H1 (cell line): Measurements from ENCODE around the gene RERE. TPM values are rescaled to one million over a fixed set of nuclear protein-coding genes. Genes with fewer than 3 reads are reported as not detected.

Experiments
- CTCF ChIA-PET: fragments of 300-600 bp; sonication (Branson Sonifier 250); formaldehyde crosslinking; loops from one replicate; lab custom pipeline; 2021; ENCODE audit not compliant: partially characterized antibody; lab: Charles Lee
- POLR2A ChIA-PET: fragments of 300-600 bp; sonication (Branson Sonifier 250); formaldehyde crosslinking; loops from one replicate; lab custom pipeline; 2021; ENCODE audit warnings: inconsistent platforms; ENCODE audit not compliant: partially characterized antibody; lab: Charles Lee
- DNase-seq, 2 experiments: peaks; one replicate each; pipeline versions ENCODE4 v3.0.0 to v3.0.0-alpha.2; 2010 to 2022; ENCODE audit warnings: low spot score in 2 of 2, low read depth in 1 of 2, mixed read lengths in 1 of 2
- FAIRE-seq: peaks from 2 replicates; lab custom pipeline; 2011; peaks lifted over from hg19 to GRCh38; lab: Jason Lieb, UNC
- H2AFZ ChIP-seq: 2 replicates; pipeline ENCODE4 v1.8.1; 2012; ENCODE audit warnings: low read length, inconsistent platforms
- H2AK5ac ChIP-seq: 2 replicates; pipeline ENCODE4 v1.6.1; 2013; ENCODE audit warnings: low read depth, low read length
- H2BK120ac ChIP-seq: replicated peaks from 2 replicates; pipeline ENCODE3; 2013; ENCODE audit warnings: low read depth, low read length, inconsistent platforms
- H2BK12ac ChIP-seq: 2 replicates; pipeline ENCODE4 v1.6.1; 2013; ENCODE audit warnings: low read depth, low read length
- H2BK15ac ChIP-seq: 2 replicates; pipeline ENCODE4 v1.6.1; 2013; ENCODE audit warnings: low read length
- H2BK20ac ChIP-seq: 2 replicates; pipeline ENCODE4 v1.6.1; 2013; ENCODE audit warnings: low read length
- H2BK5ac ChIP-seq: 2 replicates; pipeline ENCODE4 v1.6.1; 2013; ENCODE audit warnings: low read depth, low read length
- H3K14ac ChIP-seq: 2 replicates; pipeline ENCODE4 v1.6.1; 2013; ENCODE audit warnings: inconsistent platforms; ENCODE audit not compliant: insufficient read length
- H3K18ac ChIP-seq: 2 replicates; pipeline ENCODE4 v1.6.1; 2013; ENCODE audit warnings: low read length; ENCODE audit errors: extremely low read depth
- H3K23ac ChIP-seq: 2 replicates; pipeline ENCODE4 v1.6.1; 2013; ENCODE audit warnings: inconsistent platforms; ENCODE audit not compliant: insufficient read length
- H3K23me2 ChIP-seq: 2 replicates; pipeline ENCODE4 v1.6.1; 2013; ENCODE audit warnings: low read depth, low read length
- H3K27ac ChIP-seq: 2 replicates; pipeline ENCODE4 v1.6.1; 2011; ENCODE audit warnings: low read depth, low read length, inconsistent platforms
- H3K27me3 ChIP-seq, 4 experiments: replicated peaks in 1 of 4; 1 replicate in 1 of 4; 2 replicates in 3 of 4; pipeline versions ENCODE4 v1.6.1 to v1.8.1; 2011 to 2013; ENCODE audit warnings: low read length in 3 of 4, mild to moderate bottlenecking in 3 of 4, inconsistent platforms in 2 of 4, mixed read lengths in 2 of 4, moderate library complexity in 1 of 4; ENCODE audit not compliant: control insufficient read depth in 3 of 4, insufficient read depth in 3 of 4; ENCODE audit errors: extremely low read depth in 1 of 4
- H3K36me3 ChIP-seq, 4 experiments: 2 replicates each; pipeline versions ENCODE4 v1.6.1 to v1.8.1; 2011 to 2013; ENCODE audit warnings: mild to moderate bottlenecking in 4 of 4, low read length in 3 of 4, moderate library complexity in 2 of 4, control low read depth in 1 of 4, inconsistent platforms in 1 of 4; ENCODE audit not compliant: insufficient read depth in 4 of 4, control insufficient read depth in 2 of 4
- H3K4ac ChIP-seq: replicated peaks from 2 replicates; pipeline ENCODE3; 2013; ENCODE audit warnings: low read length, low read depth, mixed read lengths, inconsistent platforms; ENCODE audit not compliant: insufficient read length
- H3K4me1 ChIP-seq, 4 experiments: replicated peaks in 1 of 4; 1 replicate in 1 of 4; 2 replicates in 3 of 4; pipeline versions ENCODE4 v1.6.1 to v1.8.1; 2011 to 2013; ENCODE audit warnings: low read length in 3 of 4, inconsistent platforms in 2 of 4, mixed read lengths in 1 of 4; ENCODE audit not compliant: insufficient read depth in 4 of 4, control insufficient read depth in 3 of 4
- H3K4me2 ChIP-seq, 2 experiments: 2 replicates each; pipeline versions ENCODE4 v1.6.1 to v1.8.1; 2011 to 2013; ENCODE audit warnings: low read depth in 2 of 2, low read length in 2 of 2, control low read depth in 1 of 2, inconsistent platforms in 1 of 2, mild to moderate bottlenecking in 1 of 2; ENCODE audit not compliant: insufficient read depth in 1 of 2
- H3K4me3 ChIP-seq, 4 experiments: fragments of 200-600, 300-600 bp in 1 of 4; sonication (generic), shearing (Covaris generic), sonication (Bioruptor Twin) in 1 of 4; 2 replicates each; pipeline versions ENCODE4 v1.5.1 to v1.8.1; 2011 to 2016; ENCODE audit warnings: low read length in 4 of 4, low read depth in 3 of 4, control low read depth in 2 of 4, inconsistent platforms in 2 of 4, mild to moderate bottlenecking in 2 of 4, mixed read lengths in 1 of 4, moderate library complexity in 1 of 4; ENCODE audit not compliant: insufficient read depth in 2 of 4; ENCODE audit errors: extremely low read depth in 1 of 4
- H3K56ac ChIP-seq: replicated peaks from 2 replicates; pipeline ENCODE3; 2013; ENCODE audit warnings: low read depth, mild to moderate bottlenecking, mixed read lengths, low read length, inconsistent platforms; ENCODE audit not compliant: insufficient read length
- H3K79me1 ChIP-seq: 2 replicates; pipeline ENCODE4 v1.6.1; 2013; ENCODE audit warnings: low read depth, low read length, control low read depth
- H3K79me2 ChIP-seq, 2 experiments: 2 replicates each; pipeline versions ENCODE4 v1.6.1 to v1.8.1; 2012 to 2013; ENCODE audit warnings: low read length in 2 of 2, mild to moderate bottlenecking in 2 of 2, inconsistent platforms in 1 of 2; ENCODE audit not compliant: insufficient read depth in 2 of 2, control insufficient read depth in 1 of 2
- H3K9ac ChIP-seq, 4 experiments: replicated peaks in 1 of 4; 1 replicate in 1 of 4; 2 replicates in 3 of 4; pipeline versions ENCODE4 v1.6.1 to v1.8.1; 2011 to 2013; ENCODE audit warnings: low read depth in 3 of 4, low read length in 3 of 4, control low read depth in 2 of 4, mild to moderate bottlenecking in 2 of 4, moderate library complexity in 2 of 4, inconsistent platforms in 1 of 4; ENCODE audit errors: extremely low read depth in 1 of 4
- H3K9me3 ChIP-seq, 2 experiments: 2 replicates each; pipeline versions ENCODE4 v1.6.1 to v1.8.1; 2012 to 2013; ENCODE audit warnings: mild to moderate bottlenecking in 2 of 2, moderate library complexity in 2 of 2, control low read depth in 1 of 2, inconsistent platforms in 1 of 2, low read depth in 1 of 2, low read length in 1 of 2, mixed read lengths in 1 of 2; ENCODE audit not compliant: insufficient read depth in 2 of 2
- H4K20me1 ChIP-seq, 2 experiments: replicated peaks in 1 of 2; 2 replicates each; pipeline versions ENCODE3 to v1.8.1; 2011 to 2013; ENCODE audit warnings: inconsistent platforms in 2 of 2, low read length in 2 of 2, mild to moderate bottlenecking in 1 of 2; ENCODE audit not compliant: insufficient read depth in 2 of 2, control insufficient read depth in 1 of 2
- H4K5ac ChIP-seq: 2 replicates; pipeline ENCODE4 v1.6.1; 2013; ENCODE audit warnings: low read length, low read depth, mixed read lengths, inconsistent platforms; ENCODE audit not compliant: insufficient read length
- H4K8ac ChIP-seq: 2 replicates; pipeline ENCODE4 v1.8.0; 2013; ENCODE audit warnings: mild to moderate bottlenecking, moderate library complexity, low read length, inconsistent platforms; ENCODE audit not compliant: insufficient read depth; ENCODE audit errors: extremely low read depth
- H4K91ac ChIP-seq: replicated peaks from 2 replicates; pipeline ENCODE3; 2013; ENCODE audit warnings: low read length, mixed read lengths, inconsistent platforms; ENCODE audit not compliant: insufficient read length
- HDAC6 ChIP-seq: IDR thresholded peaks from one replicate; pipeline ENCODE4 v1.7.1; 2012; ENCODE audit warnings: low read depth, mild to moderate bottlenecking, inconsistent platforms, low read length, moderate library complexity
- JUND ChIP-seq: IDR thresholded peaks from 2 replicates; pipeline ENCODE4 v1.6.1; 2011; ENCODE audit warnings: mild to moderate bottlenecking, improper control_type of control experiment, low read length
- RAD21 ChIP-seq, 2 experiments: IDR thresholded peaks in 1 of 2; conservative IDR thresholded peaks in 1 of 2; 2 replicates each; pipeline ENCODE4 v1.6.1; 2011; ENCODE audit warnings: low read depth in 2 of 2, low read length in 2 of 2, improper control_type of control experiment in 1 of 2, inconsistent platforms in 1 of 2, mild to moderate bottlenecking in 1 of 2, moderate library complexity in 1 of 2
- RFX5 ChIP-seq: IDR thresholded peaks from 2 replicates; pipeline ENCODE4 v1.6.1; 2011; ENCODE audit warnings: low read depth, low read length, improper control_type of control experiment, borderline replicate concordance
- RNF2 ChIP-seq: fragments of 200-900, 300-1000 bp; sonication (generic); IDR thresholded peaks from 2 replicates; pipeline ENCODE4 v1.7.1; 2016; ENCODE audit warnings: borderline replicate concordance, low read depth, mild to moderate bottlenecking, antibody characterized with exemption, low read length; ENCODE audit not compliant: poor library complexity, severe bottlenecking; ENCODE audit errors: missing control alignments
- SIX5 ChIP-seq: IDR thresholded peaks from 2 replicates; pipeline ENCODE4 v1.6.1; 2011; ENCODE audit warnings: mild to moderate bottlenecking, low read depth, low read length
- SP4 ChIP-seq: IDR thresholded peaks from 2 replicates; pipeline ENCODE4 v1.6.1; 2012; ENCODE audit warnings: low read length, inconsistent platforms
- YY1 ChIP-seq: IDR thresholded peaks from 2 replicates; pipeline ENCODE4 v1.6.1; 2011; ENCODE audit warnings: low read depth, mild to moderate bottlenecking, low read length
- WGBS, 2 experiments: shearing (Covaris generic) in 1 of 2; methylation state at CpG; one replicate each; pipeline versions ENCODE4 v1.1.6 to v1.1.7; 2013 to 2015; ENCODE audit warnings: low lambda C conversion rate in 2 of 2, mixed read lengths in 2 of 2, inconsistent platforms in 1 of 2, low coverage in 1 of 2, missing lambda C conversion rate in 1 of 2; ENCODE audit not compliant: insufficient replicate concordance in 2 of 2, insufficient coverage in 1 of 2, insufficient read length in 1 of 2; ENCODE audit errors: extremely low coverage in 1 of 2, missing lambda C conversion rate in 1 of 2; 5-methylcytosine and 5-hydroxymethylcytosine counted together
- polyA plus RNA-seq, 7 experiments: library from polyadenylated mRNA; depleted of rRNA in 3 of 7; stranded (reverse) in 5 of 7; unstranded in 2 of 7; fragments of >200 nt in 5 of 7; fragments of 200-250 nt in 2 of 7; gene quantifications; 1 replicate in 5 of 7; 2 replicates in 1 of 7; 4 replicates in 1 of 7; pipeline versions ENCODE4 v1.2.1 to v1.2.3, GENCODE V29; 2011 to 2013; ENCODE audit warnings: missing spikeins in 2 of 7, mixed read lengths in 2 of 7
- total RNA-seq: library from RNA; stranded (reverse); fragmentation: NEBNext Ultra II Directional; extraction: Animal tissue kit (Norgen Biotek cat#: 25700); gene quantifications from 2 replicates; pipeline ENCODE4 v1.2.1, GENCODE V29; 2021

The RERE gene
- total and polyA plus RNA-seq, 2 of the 8 experiments (the other 6 are each of a cell fraction or from before 2014, with no cell fraction given): 15.3 to 142 TPM

DNA sequence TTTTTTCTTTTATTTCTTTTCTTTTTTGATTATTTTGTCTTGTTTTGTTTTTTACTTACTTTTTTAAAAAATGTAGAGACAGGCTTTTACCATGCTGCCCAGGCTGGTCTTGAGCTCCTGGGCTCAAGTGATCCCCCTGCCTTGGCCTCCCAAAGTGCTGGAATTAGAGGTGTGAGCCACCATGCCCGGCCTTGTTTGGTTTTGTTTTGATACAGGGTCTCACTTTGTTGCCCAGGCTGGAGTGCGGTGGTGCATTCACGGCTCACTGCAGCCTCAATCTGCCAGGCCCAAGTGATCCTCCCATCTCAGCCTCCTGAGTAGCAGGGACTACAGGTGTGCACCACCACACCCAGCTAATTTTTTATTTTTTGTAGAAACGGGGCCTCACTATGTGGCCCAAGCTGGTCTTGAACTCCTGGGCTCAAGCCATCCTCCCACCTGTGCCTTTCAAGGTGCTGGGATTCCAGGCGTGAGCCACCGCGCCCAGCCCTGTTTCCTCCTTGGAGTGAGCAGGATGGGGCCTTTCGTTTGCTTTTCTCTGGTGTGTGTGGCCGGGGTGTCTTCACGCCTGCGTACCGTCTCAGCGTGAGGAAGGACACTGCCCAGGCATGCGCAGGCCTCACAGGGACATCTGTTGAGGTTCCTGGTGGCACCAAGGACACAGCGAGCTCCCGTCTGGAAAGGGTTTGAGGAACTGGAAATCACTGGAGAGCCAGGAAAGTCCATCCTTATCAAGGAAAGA, 484.0 kb downstream of the RERE start:
- H3K9me3 ChIP-seq: no peaks in the 10 kb centered on the region
- H3K14ac ChIP-seq: no peak overlapping the region
- no peak overlapping the region for H3K4me2 ChIP-seq
- no peak for TF ChIP-seq YY1
- TF ChIP-seq RAD21 (IDR thresholded peaks at IDR 0.05 in 1 of 2, conservative IDR thresholded peaks at IDR 0.05 in 1 of 2; ENCODE audit: low read depth in 2 of 2, low read length in 2 of 2): no peak
- no peak for TF ChIP-seq SP4
- no peak for TF ChIP-seq RNF2
- no peak for TF ChIP-seq JUND
- TF ChIP-seq HDAC6: no peak
- no peak for TF ChIP-seq SIX5
- TF ChIP-seq RFX5: no peak
- H4K20me1 ChIP-seq: no peaks in the 10 kb centered on the region
- H2BK120ac ChIP-seq: no peak overlapping the region
- H3K23ac ChIP-seq: no peak overlapping the region
- H3K4me3 ChIP-seq: no peak overlapping the region
- H3K27ac ChIP-seq: no peak overlapping the region
- H4K91ac ChIP-seq: no peak overlapping the region
- H3K27me3 ChIP-seq: no peaks in the 10 kb centered on the region
- no peak for FAIRE-seq
- CTCF ChIA-PET: interaction anchor here (1.2 to 5.6 kb wide), 2 partner anchors 16 to 19 kb away, joined by 3 to 20 read pairs; no protein-coding TSS in a partner anchor
- H3K23me2 ChIP-seq: no peaks in the 10 kb centered on the region
- H2BK5ac ChIP-seq: no peak overlapping the region
- no peak overlapping the region for H3K56ac ChIP-seq
- H4K5ac ChIP-seq: no peak overlapping the region
- H2AK5ac ChIP-seq: 0 out of 2 replicates have a peak overlapping the region, but pooled peaks have one; percentile 39
- no peaks in the 10 kb centered on the region for H3K36me3 ChIP-seq
- no peak overlapping the region for H3K4ac ChIP-seq
- H2BK20ac ChIP-seq: no peak overlapping the region
- 90% methylated on average over 16 of the region's 16 CpGs; no CpG with 5 or more reads in 1 of the 2 experiments for WGBS, 2 experiments
- H2BK12ac ChIP-seq: no peak overlapping the region
- H3K9ac ChIP-seq: no peak overlapping the region
- H3K4me1 ChIP-seq: no peaks in the 10 kb centered on the region
- H3K18ac ChIP-seq: no peak overlapping the region; the same call in 1 of the 2 replicates
- DNase-seq: no peak
- H4K8ac ChIP-seq: no peak overlapping the region
- H2AFZ ChIP-seq: no peak overlapping the region
- POLR2A ChIA-PET: no interaction called here
- H2BK15ac ChIP-seq: no peak overlapping the region
- H3K79me1 ChIP-seq: no peaks in the 10 kb centered on the region
- no peaks in the 10 kb centered on the region for H3K79me2 ChIP-seq
